Measurements from ENCODE around the gene SOX12. TPM values are rescaled to one million over a fixed set of nuclear protein-coding genes. Genes with fewer than 3 reads are reported as not detected.

Gene SOX12
- total RNA-seq, 1 experiment from 2014 or later: 41.0 TPM

GRCh38 chr20:312067-312466, 13.3 kb upstream of the SOX12 start:
- no peaks in the 10 kb centered on the region for H3K36me3 ChIP-seq (ENCODE audit: insufficient read depth, low read length, poor library complexity, severe bottlenecking)
- H3K4me1 ChIP-seq (ENCODE audit: insufficient read depth, low read length, poor library complexity, severe bottlenecking): peaks cover 32% of the 10 kb centered on the region
- no peaks in the 10 kb centered on the region for H3K9me3 ChIP-seq (ENCODE audit: low read depth, low read length, poor library complexity, severe bottlenecking)
- BruUV-seq (replicated peaks): no TSS peak
- H3K27me3 ChIP-seq (replicated peaks; ENCODE audit: insufficient read depth, low read depth, low read length, poor library complexity): no peaks in the 10 kb centered on the region
- no peak overlapping the region for H3K27ac ChIP-seq (ENCODE audit: low read depth, low read length, poor library complexity, severe bottlenecking)
- CTCF ChIA-PET: no interaction called here
- H3K4me3 ChIP-seq (ENCODE audit: low read depth, low read length, poor library complexity, severe bottlenecking): no peak overlapping the region
- POLR2A ChIA-PET (ENCODE audit: low non-redundant PET): no interaction called here
- TF ChIP-seq CTCF (conservative IDR thresholded peaks at IDR 0.05; ENCODE audit: low read depth, low read length) (no peak), EZH2 (IDR thresholded peaks at IDR 0.05; ENCODE audit: borderline replicate concordance, low read depth, low read length, poor library complexity, severe bottlenecking) (no peak)
- no peak for DNase-seq (ENCODE audit: low spot score)
- intact Hi-C loops (cut with micrococcal nuclease; ENCODE audit: unreplicated experiment): no loop called here

DNA sequence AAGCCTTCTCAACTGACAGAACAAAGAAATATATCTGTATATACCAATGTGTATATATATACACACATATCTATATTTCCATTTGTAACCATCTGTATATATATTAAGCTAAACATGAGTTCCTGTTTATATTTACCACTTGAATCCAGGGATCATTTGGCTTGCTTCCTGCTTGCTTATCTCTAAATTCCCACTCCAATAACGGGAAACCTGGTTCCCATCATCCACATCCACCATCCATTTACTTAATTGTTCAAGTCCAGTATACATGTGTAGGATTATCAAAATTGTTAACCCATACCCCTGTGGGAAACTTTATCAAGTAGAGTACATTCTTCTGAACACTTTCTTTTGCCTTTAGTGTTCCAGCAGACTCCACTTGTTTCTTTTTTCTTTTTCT, 12.5 kb upstream of the SOX12 start:
- H3K36me3 ChIP-seq (ENCODE audit: insufficient read depth, low read length, poor library complexity, severe bottlenecking): no peaks in the 10 kb centered on the region
- peaks cover 32% of the 10 kb centered on the region for H3K4me1 ChIP-seq (ENCODE audit: insufficient read depth, low read length, poor library complexity, severe bottlenecking)
- ChIA-PET CTCF (no interaction called here), POLR2A (ENCODE audit: low non-redundant PET) (no interaction called here)
- TF ChIP-seq CTCF (conservative IDR thresholded peaks at IDR 0.05; ENCODE audit: low read depth, low read length): no peak
- no peak for TF ChIP-seq EZH2 (IDR thresholded peaks at IDR 0.05; ENCODE audit: borderline replicate concordance, low read depth, low read length, poor library complexity, severe bottlenecking)
- no peak overlapping the region for H3K27ac ChIP-seq (ENCODE audit: low read depth, low read length, poor library complexity, severe bottlenecking)
- intact Hi-C loops (cut with micrococcal nuclease; ENCODE audit: unreplicated experiment): no loop called here
- no peak for DNase-seq (ENCODE audit: low spot score)
- no peaks in the 10 kb centered on the region for H3K9me3 ChIP-seq (ENCODE audit: low read depth, low read length, poor library complexity, severe bottlenecking)
- H3K27me3 ChIP-seq (replicated peaks; ENCODE audit: insufficient read depth, low read depth, low read length, poor library complexity): no peaks in the 10 kb centered on the region
- no peak overlapping the region for H3K4me3 ChIP-seq (ENCODE audit: low read depth, low read length, poor library complexity, severe bottlenecking)
- no TSS peak for BruUV-seq (replicated peaks)

DNA sequence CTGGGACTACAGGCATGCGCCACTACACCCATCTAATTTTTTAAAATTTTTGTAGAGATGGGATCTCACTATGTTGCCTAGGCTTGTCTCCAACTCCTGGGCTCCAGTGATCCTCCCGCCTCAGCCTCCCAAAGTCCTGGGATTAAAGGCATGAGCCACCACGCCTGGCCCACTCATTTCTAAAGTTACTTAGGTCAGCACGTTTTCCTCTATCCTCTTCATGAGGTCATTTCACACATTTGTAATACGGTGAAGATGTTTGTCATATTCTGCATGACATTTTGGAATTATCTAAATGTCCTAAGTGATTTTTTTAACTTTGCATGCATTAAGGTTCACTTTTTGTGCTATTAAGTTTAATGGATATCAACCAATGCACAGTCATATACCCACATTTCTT, 11.9 kb upstream of the SOX12 start:
- Histone ChIP-seq H3K36me3 (ENCODE audit: insufficient read depth, low read length, poor library complexity, severe bottlenecking) (no peaks in the 10 kb centered on the region), H3K9me3 (ENCODE audit: low read depth, low read length, poor library complexity, severe bottlenecking) (no peaks in the 10 kb centered on the region), H3K4me1 (ENCODE audit: insufficient read depth, low read length, poor library complexity, severe bottlenecking) (peaks cover 27% of the 10 kb centered on the region), H3K27ac (ENCODE audit: low read depth, low read length, poor library complexity, severe bottlenecking) (no peak overlapping the region), H3K4me3 (ENCODE audit: low read depth, low read length, poor library complexity, severe bottlenecking) (no peak overlapping the region), H3K27me3 (replicated peaks; ENCODE audit: insufficient read depth, low read depth, low read length, poor library complexity) (no peaks in the 10 kb centered on the region)
- BruUV-seq (replicated peaks): no TSS peak
- TF ChIP-seq EZH2 (IDR thresholded peaks at IDR 0.05; ENCODE audit: borderline replicate concordance, low read depth, low read length, poor library complexity, severe bottlenecking) (no peak), CTCF (conservative IDR thresholded peaks at IDR 0.05; ENCODE audit: low read depth, low read length) (no peak)
- intact Hi-C loops (cut with micrococcal nuclease; ENCODE audit: unreplicated experiment): no loop called here
- ChIA-PET CTCF (no interaction called here), POLR2A (ENCODE audit: low non-redundant PET) (no interaction called here)
- DNase-seq (ENCODE audit: low spot score): no peak

All from A673 (cell line).